GM21390 (cell line): Measurements from ENCODE around the gene MTUS2.
"Not testable (repeated sequence)": the region's sequence is repeated elsewhere in the genome, so short reads cannot be mapped to it uniquely, and the experiment has no call there.

Experiments
- ATAC-seq: cut with Tn5 transposase; IDR thresholded peaks from one replicate; pipeline ENCODE4 v1.9.1; 2021; ENCODE audit not compliant: unreplicated experiment

MTUS2 gene

GRCh38 chr13:29210676-29211075 lies 390.5 kb downstream of the MTUS2 start:
- ATAC-seq = no peak

GRCh38 chr13:29211162-29211561 lies 391.0 kb downstream of the MTUS2 start:
- not testable (repeated sequence) for ATAC-seq

DNA sequence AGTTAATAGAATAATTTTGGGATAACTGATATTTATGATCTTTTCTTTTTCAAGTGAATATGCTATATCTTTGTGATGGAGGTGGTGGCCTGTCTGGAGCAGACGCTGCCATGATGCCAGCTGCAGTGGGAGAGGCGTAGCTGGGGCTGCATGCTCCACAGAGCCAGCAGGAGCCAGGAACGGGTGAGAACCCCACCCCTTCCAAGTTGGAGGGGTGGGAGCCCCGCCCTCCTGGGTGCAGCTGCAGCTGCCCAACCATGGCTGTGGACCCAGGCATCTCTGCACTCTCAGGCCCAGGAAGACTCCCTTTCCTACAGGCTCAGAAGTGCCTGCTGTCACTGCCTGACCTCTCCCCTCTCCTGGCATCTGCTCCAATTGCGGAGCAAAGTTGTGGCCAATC lies 402.3 kb downstream of the MTUS2 start:
- ATAC-seq = no peak

GRCh38 chr13:29224206-29224605 lies 404.1 kb downstream of the MTUS2 start:
- ATAC-seq = no peak

- no peak for ATAC-seq
Observed at GRCh38 chr13:29227576-29227975, 407.4 kb downstream of the MTUS2 start.

- ATAC-seq = no peak
Observed at GRCh38 chr13:29230299-29230845, 410.2 kb downstream of the MTUS2 start.

DNA sequence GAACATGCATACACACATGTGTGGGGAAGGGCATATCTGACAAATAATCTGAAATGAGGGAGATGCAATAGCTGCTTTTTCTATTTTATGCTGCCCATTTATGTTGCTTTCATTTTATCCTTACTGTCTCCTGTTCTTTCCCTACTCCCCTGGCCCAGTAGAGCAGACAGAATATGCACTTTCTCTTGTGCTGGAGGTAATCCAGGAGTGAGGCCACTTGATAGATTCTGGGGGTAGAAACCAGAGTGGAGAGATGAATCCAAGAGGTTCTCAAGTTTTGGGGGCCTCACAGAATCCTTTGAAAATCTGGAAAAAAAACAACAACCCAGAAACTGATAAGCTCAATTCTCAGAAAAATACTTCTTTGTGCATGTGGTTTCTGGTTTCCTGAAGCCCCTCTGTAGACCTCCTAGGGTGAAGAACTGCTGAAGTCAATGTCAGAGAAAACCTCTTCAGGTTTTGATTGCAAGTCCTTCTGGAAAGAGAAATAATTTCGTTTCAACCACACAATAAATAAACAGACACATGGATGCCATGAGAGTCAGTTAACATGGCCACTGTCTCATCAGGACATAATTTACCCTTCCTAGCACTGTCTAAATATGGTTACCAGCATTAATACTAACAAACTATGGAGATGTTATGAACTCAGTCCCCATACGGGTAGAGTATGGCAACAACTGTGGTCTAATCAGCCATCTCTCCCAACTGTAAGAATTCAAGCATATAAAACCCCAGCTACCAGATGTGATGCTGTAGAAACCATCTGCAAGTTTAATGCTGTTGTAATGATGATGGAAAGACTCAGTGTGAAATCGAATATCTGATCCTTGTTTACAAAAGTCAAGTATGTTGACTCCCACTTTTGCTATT lies 419.8 kb downstream of the MTUS2 start:
- no peak for ATAC-seq

GRCh38 chr13:29254626-29255370 lies 434.7 kb downstream of the MTUS2 start:
- ATAC-seq = no peak

DNA sequence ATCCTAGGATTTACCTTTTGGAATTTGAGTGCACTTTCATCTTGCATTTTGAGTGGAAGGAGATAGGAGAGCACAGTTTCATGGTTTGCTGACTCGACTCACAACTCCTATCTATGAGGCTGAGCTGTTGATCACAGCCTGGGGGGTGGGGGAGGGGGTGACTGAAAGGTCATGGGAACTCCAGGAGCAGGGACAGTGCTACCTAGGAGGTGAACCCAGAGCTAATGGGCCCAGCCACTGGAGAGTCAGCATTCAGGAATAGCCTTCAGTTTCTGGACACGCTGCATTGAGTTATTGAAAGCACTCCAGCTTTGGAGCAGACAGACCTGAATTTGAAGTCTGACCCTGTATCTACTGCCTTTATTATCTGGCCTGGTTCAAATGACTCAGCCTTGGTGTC lies 435.4 kb downstream of the MTUS2 start:
- no peak for ATAC-seq

DNA sequence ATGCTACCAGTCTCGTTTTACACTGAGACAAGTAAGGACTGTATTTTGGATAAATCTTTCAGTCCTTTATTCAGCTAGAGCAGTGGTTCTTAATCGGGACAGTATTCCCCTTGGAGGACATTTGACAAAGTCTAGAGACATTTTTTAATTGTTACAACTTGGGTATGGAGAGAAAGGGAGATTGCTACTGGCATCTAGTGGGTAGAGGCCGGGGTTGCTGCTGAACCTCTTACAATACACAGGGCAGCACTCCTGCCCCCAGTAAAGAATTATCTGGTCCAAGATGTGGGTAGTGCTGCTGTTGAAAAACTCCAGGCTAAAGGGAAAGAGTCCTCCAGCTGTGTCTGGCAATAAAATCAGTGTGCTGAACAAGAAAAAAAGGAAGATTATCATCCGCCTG lies 440.5 kb downstream of the MTUS2 start:
- no peak for ATAC-seq

DNA sequence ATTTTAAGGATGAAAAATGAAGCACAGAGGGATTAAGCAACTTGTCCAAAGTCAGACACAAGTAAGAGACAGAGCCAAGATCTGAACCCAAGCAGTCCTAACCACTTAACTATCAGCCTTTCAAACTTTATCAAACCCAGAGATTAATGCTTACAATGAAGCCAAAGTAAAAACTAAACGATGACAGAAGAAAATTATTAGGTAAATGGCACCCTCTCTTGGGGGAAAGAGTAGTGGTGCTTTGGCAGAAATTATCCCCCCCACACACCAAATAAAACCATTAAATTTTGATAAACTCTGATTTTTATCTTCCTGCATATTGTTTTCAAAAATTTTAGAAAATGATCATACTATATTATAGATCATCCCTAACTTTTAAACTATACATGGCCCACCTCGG lies 446.1 kb downstream of the MTUS2 start:
- no peak for ATAC-seq

DNA sequence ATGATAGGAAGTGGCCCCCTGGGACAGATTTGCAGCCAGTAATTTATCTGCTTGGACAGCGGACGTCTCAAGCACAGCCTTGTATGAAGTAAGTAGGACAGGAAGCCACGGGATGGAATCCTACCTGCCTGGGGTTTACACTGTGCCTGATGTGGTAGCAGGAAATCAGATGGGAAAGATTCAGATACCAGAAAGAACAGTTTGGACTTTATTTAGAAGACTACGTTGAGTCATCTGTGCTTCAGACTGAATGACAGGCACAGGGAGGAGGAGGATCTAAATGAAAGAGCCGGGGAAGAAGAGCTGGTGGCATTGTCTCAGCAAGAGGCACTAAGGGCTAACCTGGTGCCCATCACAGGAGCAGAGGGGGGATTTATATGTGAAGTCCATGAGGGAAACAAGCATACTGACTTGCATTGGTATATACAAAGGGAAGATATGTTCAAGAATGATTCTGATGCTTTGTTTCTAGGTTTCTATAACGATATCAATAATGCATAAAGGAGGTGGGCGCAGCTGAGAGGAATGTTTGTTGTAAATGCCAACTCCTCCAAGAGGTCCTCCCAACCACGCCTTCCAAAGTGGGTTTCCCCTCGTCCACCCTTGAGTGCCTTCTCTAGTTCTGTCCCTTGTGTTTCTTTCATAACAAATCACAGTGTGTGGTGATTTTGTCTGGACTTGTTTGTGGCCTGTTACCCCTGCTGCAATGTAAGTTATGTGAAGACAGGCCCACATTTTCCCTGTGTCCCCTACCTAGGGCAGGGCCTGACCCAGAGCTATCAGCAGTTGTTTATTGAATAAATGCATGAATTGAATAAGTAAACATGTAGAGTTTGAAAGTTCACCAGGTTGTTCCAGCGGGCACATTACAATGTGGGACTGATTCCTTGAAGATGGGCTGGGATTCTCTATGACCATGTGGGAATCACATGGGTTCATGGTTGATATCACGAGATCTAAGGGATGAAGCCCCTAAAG lies 446.9 kb downstream of the MTUS2 start:
- ATAC-seq = no peak

GRCh38 chr13:29270271-29270985 lies 450.3 kb downstream of the MTUS2 start:
- ATAC-seq = no peak

DNA sequence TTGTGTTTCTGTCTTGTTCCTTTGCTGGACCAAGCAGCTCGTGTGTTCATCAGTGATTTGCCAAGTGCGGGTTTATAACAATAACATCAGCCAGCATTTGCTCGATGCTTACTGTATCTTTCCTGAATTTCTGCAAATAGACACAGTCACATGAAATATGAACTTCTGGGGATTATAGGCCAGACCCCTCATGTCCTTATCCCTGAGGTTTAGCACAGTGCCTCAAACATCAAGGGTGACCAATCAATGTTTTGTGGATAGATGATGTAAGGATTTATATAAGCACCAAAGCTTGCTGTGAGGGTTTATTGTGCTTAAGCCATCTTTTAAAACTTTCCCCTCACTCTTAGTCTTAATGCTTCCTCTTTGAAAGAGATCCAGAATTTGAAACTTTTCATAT lies 451.5 kb downstream of the MTUS2 start:
- ATAC-seq = no peak

GRCh38 chr13:29279356-29280254 lies 459.5 kb downstream of the MTUS2 start:
- no peak for ATAC-seq

- no peak for ATAC-seq
Observed at GRCh38 chr13:29281932-29282495, 461.9 kb downstream of the MTUS2 start.

DNA sequence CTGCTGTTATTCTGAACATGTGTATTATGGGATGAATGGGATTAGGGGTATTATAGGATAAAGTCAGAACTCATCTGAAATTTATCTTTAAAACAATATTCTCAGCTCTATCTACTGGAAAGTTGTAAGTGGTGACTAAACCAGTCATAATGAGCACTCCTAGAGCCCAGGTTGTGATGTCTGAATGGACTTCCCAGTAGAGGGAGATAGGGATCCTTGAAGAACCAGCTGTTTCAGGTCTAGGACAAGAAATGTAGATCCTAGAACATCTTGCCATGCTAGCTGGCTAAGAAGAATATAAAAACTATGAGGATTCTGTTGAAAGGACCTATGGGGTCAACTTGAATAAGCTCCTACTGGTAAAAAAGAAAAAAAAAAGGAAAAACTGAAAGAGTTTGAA lies 464.6 kb downstream of the MTUS2 start:
- no peak for ATAC-seq

DNA sequence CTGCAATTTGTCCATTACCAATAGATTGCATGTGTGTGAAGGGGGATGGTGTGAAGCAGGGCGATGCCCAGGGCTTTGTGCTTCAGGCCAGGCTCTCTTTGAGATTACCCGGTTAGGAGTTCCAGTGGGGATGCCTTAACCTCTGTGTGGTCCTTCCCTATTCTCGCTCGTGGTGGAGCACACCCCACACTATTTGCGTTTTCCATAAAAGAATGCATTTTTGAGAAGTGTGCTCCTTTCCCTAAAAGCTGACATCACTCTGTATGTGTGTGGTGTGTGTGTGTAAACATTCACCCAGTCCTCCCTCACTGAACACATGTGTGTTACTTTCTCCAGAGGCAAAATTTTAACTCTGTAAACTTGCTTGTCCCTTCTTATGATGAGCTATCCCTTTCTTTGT lies 467.1 kb downstream of the MTUS2 start:
- ATAC-seq = no peak

DNA sequence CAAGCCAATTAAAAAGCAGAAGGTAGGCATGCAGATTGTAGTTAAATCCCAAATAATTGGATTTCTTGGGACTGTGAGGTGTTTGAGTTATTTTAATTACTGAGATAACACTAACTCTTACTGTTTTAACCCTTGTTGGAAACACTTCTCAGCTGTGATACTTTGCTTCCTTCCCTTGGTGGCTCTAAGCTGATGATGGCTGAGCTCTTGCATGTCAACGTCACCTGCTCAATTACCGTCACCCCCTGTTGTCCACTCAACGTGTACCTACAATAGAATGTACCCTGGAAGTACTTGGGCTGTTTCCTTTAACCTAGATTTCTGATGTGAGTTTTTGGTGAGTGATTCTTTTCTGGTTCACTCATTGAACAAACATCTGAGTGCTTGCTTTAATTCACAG lies 471.9 kb downstream of the MTUS2 start:
- no peak for ATAC-seq
